DMS 273 (cell line): Measurements from ENCODE around the gene TAB2.

Source experiments
- DNase-seq: peaks from one replicate; lab custom pipeline; 2025; ENCODE audit not compliant: unreplicated experiment; lab: John Stamatoyannopoulos, UW

The TAB2 gene

DNA sequence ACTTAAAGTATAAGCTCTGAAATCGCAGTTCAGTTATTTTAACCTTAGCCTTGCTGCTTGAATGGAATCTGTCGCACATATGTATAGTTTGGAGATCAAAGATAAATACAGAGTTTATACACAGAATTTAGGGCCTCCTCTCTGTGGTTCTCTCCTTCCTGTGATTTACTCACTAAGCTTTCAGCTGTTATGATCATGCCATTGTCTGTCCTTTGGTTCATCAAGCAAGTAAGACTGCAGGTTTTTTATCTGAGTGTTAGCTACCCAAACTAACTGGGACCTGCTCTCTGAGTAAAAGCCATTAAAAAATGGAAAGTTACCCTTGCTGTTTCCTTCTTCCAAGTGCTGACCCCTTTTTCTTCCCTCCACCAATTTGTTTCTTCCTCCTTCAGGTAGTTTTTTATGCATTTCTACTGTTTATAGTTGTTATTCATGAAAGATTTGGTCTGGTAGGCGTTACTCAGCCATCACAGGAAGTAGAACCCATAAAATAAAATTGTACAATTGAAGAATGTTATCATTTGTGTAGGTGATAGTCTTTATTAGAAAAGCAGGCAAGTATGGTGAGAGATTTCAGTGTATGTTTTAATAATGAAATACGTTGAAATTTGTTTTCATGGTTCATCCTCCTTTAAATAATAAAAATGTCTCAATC, 48.9 kb downstream of the TAB2 start:
- DNase-seq, result no peak

GRCh38 chr6:149368065-149368464, 50.6 kb downstream of the TAB2 start:
- no peak for DNase-seq

GRCh38 chr6:149371154-149371553, 53.6 kb downstream of the TAB2 start:
- DNase-seq, result no peak

- DNase-seq, result no peak
Measured at GRCh38 chr6:149372062-149372461, 54.5 kb downstream of the TAB2 start.

GRCh38 chr6:149373511-149373910, 56.0 kb downstream of the TAB2 start:
- DNase-seq, result no peak

- DNase-seq, result no peak
Measured at GRCh38 chr6:149379977-149380376, 62.5 kb downstream of the TAB2 start.

- no peak for DNase-seq
Measured at GRCh38 chr6:149380523-149380922, 63.0 kb downstream of the TAB2 start.

DNA sequence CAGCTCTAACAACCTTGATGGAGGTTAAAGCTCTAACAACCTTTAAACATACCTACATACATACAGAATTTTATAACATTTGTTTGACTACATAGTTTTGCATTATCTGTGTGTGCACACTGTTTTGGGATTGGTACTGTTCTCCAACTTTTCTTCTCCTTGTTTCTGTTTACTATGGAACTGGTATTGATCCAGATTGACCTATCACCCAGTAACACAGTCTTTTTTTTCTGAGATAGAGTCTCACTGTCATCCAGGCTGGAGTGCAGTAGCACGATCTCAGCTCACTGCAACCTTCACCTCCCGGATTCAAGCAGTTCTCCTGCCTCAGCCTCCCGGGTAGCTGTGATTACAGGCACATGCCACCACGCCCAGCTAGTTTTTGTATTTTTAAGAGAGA, 65.9 kb downstream of the TAB2 start:
- no peak for DNase-seq

- no peak for DNase-seq
Measured at GRCh38 chr6:149384464-149384863, 67.0 kb downstream of the TAB2 start.

DNA sequence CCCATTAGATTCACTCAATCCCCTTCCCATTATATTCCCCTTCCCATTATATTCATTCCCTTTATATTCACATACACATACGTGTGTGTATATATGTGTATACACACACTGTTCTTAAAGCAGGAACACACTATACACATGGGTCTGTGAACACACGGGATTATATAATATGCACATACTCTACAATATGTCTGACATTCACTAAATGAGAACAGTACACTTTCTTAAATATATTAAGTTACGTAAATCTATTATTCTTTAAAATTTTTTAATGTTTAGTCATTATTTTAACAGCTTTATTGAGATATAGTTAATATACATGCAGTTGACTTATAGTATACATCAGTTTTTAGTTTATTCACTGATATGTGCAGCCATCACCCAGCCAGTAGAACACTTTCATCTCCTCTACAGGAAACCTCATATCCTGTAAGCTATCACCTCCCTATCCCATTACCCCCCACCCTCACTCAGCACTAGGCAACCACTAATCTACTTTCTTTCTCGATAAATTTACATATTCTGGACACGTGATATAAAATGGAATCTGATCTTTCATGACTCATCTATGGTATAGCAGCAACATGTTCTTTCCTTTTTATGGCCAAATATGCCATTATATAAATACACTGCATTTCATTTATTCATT, 68.6 kb downstream of the TAB2 start:
- no peak for DNase-seq

DNA sequence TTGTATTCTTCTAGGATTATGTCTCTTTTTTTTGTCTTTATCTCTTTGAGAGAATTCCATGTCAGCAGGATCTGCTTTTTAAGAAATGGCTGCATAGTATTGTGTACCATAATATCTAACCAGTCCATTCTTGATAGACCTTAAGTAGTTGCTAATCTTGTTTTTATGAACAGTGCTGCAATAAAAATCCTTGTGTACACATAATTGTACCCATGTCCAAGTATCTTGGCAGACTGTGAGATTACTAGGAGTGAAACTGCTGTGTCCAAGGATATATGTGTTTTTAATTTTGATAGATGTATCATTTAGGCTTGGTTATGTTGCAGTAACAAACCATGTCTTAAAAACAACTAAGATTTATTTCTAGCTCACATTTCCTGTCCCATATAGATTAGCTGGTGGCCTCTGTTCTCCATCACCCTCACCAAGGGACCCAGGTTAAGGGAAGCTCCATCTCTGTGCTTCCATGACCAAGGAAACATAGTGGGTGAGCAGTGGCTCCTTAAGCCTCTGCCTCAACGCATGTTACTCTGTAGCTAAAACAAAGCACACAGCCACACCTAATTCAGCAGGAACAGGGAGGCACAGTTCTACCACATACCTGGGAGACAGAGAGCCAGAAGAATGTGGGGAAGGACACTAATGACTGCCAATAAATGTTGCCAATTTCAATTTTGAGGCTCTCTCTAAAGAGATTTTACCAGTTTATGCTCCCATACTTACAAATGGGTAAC, 70.4 kb downstream of the TAB2 start:
- DNase-seq, result no peak

DNA sequence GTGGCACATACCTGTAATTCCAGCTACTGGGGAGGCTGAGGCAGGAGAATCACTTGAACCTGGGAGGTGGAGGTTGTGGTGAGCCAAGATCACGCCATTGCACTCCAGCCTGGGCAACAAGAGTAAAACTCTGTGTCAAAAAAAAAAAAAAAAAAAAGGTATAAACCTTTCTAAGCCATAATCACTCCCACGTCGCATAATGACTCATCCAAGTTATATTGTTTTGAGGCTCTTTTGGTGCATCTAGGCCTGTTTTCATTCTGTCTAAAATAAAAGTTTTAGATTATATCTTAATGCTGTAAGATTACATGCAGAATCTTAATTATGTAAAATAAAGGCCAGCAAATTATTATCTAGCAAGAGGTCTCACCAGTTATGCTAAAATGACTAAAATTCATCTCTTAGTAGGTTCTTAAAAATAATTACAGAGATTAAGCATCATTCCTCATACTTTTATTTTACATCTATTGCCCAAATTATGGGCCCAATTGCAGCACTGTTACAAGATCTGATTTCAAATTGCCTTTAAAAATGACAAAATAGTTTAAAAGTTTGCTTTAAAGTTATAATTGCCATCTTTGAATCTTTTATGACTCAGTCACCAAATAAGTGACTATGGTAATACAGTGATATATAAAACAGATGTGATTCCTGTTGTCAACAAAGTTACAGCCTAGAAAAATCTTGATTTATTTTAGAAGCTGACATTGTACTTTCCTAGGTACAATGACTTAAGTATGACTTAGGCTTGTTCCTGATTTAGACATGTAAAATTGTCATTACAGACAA, 72.2 kb downstream of the TAB2 start:
- no peak for DNase-seq

GRCh38 chr6:149392093-149392492, 74.6 kb downstream of the TAB2 start:
- DNase-seq, result no peak

DNA sequence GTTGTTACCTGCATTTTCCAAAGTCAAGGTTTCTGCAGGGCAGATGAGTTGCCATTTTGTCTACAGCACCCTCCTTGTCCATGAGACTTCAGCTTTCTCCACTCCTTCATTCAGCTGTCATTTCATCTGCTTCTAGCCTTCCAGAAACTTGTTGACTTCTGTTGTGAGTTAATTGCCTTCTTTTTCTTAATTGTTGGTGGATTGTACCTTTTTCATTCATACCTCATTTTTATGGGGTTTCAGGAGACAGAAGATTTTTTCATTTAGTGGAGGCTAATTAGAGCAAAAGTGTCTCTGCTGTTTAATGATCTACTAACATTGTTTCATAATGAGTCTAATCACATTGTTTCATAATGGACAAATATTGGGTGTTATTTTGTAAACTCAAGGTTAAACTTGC, 75.0 kb downstream of the TAB2 start:
- DNase-seq, result no peak

GRCh38 chr6:149393002-149393679, 75.6 kb downstream of the TAB2 start:
- DNase-seq, result no peak

DNA sequence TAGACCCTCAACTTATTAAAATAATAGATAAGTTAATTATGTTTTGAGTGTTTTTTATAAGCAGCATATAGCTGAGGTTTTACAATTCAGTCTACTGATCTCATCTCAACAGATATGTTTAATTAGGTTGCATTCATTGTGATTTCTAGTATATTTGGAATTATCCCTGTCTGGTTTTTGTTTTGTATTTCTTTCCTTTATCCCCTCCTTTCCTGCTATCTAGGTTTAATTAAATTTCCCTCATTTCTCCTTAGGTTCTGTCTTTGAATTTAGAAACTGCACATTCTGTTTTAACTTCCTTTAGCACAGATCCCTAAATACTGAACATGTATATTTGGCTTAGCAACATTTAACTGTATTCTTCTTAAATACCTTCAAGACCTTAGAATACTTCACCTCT, 77.7 kb downstream of the TAB2 start:
- no peak for DNase-seq

GRCh38 chr6:149397384-149397783, 79.9 kb downstream of the TAB2 start:
- DNase-seq, result no peak

DNA sequence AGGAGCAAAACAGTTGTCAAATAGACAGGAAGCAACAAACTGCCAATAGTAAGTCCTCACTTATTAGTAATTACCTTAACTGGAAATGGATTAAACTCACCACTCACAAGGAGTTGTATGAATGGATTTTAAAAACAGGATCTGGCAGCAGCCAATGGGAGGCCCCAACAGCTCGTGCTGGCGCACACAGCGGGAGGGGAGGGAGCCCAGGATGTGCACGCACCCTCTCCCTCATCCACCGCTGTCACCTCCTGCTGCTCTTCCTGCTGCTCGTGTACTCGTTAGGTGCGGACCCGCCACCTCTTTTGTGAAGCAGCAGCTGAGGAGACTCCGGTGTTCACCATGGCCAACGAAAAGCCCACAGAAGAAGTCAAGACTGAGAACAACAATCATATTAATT, 82.5 kb downstream of the TAB2 start, which contains the start of gene SUMO4:
TSS of gene SUMO4 (plus strand) at position 213 of the 400 bp plus-strand sequence. CDS start at position 343, 130 bp downstream.
- DNase-seq, result no peak

GRCh38 chr6:149403534-149403933, 86.0 kb downstream of the TAB2 start:
- no peak for DNase-seq

- DNase-seq, result no peak
Measured at GRCh38 chr6:149405823-149406765, 88.6 kb downstream of the TAB2 start.
